H1 (cell line): ENCODE measurements around the gene SSUH2. TPM values are rescaled to one million over a fixed set of nuclear protein-coding genes. Genes with fewer than 3 reads are reported as not detected.

ENCODE experiments used
- CTCF ChIA-PET: fragments of 300-600 bp; sonication (Branson Sonifier 250); formaldehyde crosslinking; loops from one replicate; lab custom pipeline; 2021; ENCODE audit not compliant: partially characterized antibody; lab: Charles Lee
- POLR2A ChIA-PET: fragments of 300-600 bp; sonication (Branson Sonifier 250); formaldehyde crosslinking; loops from one replicate; lab custom pipeline; 2021; ENCODE audit warnings: inconsistent platforms; ENCODE audit not compliant: partially characterized antibody; lab: Charles Lee
- DNase-seq, 2 experiments: peaks; one replicate each; pipeline versions ENCODE4 v3.0.0 to v3.0.0-alpha.2; 2010 to 2022; ENCODE audit warnings: low spot score in 2 of 2, low read depth in 1 of 2, mixed read lengths in 1 of 2
- FAIRE-seq: peaks from 2 replicates; lab custom pipeline; 2011; peaks lifted over from hg19 to GRCh38; lab: Jason Lieb, UNC
- H2AFZ ChIP-seq: 2 replicates; pipeline ENCODE4 v1.8.1; 2012; ENCODE audit warnings: low read length, inconsistent platforms
- H2AK5ac ChIP-seq: 2 replicates; pipeline ENCODE4 v1.6.1; 2013; ENCODE audit warnings: low read depth, low read length
- H2BK120ac ChIP-seq: replicated peaks from 2 replicates; pipeline ENCODE3; 2013; ENCODE audit warnings: low read depth, low read length, inconsistent platforms
- H2BK12ac ChIP-seq: 2 replicates; pipeline ENCODE4 v1.6.1; 2013; ENCODE audit warnings: low read depth, low read length
- H2BK15ac ChIP-seq: 2 replicates; pipeline ENCODE4 v1.6.1; 2013; ENCODE audit warnings: low read length
- H2BK20ac ChIP-seq: 2 replicates; pipeline ENCODE4 v1.6.1; 2013; ENCODE audit warnings: low read length
- H2BK5ac ChIP-seq: 2 replicates; pipeline ENCODE4 v1.6.1; 2013; ENCODE audit warnings: low read depth, low read length
- H3K14ac ChIP-seq: 2 replicates; pipeline ENCODE4 v1.6.1; 2013; ENCODE audit warnings: inconsistent platforms; ENCODE audit not compliant: insufficient read length
- H3K18ac ChIP-seq: 2 replicates; pipeline ENCODE4 v1.6.1; 2013; ENCODE audit warnings: low read length; ENCODE audit errors: extremely low read depth
- H3K23ac ChIP-seq: 2 replicates; pipeline ENCODE4 v1.6.1; 2013; ENCODE audit warnings: inconsistent platforms; ENCODE audit not compliant: insufficient read length
- H3K23me2 ChIP-seq: 2 replicates; pipeline ENCODE4 v1.6.1; 2013; ENCODE audit warnings: low read depth, low read length
- H3K27ac ChIP-seq: 2 replicates; pipeline ENCODE4 v1.6.1; 2011; ENCODE audit warnings: low read depth, low read length, inconsistent platforms
- H3K27me3 ChIP-seq, 4 experiments: replicated peaks in 1 of 4; 1 replicate in 1 of 4; 2 replicates in 3 of 4; pipeline versions ENCODE4 v1.6.1 to v1.8.1; 2011 to 2013; ENCODE audit warnings: low read length in 3 of 4, mild to moderate bottlenecking in 3 of 4, inconsistent platforms in 2 of 4, mixed read lengths in 2 of 4, moderate library complexity in 1 of 4; ENCODE audit not compliant: control insufficient read depth in 3 of 4, insufficient read depth in 3 of 4; ENCODE audit errors: extremely low read depth in 1 of 4
- H3K36me3 ChIP-seq, 4 experiments: 2 replicates each; pipeline versions ENCODE4 v1.6.1 to v1.8.1; 2011 to 2013; ENCODE audit warnings: mild to moderate bottlenecking in 4 of 4, low read length in 3 of 4, moderate library complexity in 2 of 4, control low read depth in 1 of 4, inconsistent platforms in 1 of 4; ENCODE audit not compliant: insufficient read depth in 4 of 4, control insufficient read depth in 2 of 4
- H3K4ac ChIP-seq: replicated peaks from 2 replicates; pipeline ENCODE3; 2013; ENCODE audit warnings: low read length, low read depth, mixed read lengths, inconsistent platforms; ENCODE audit not compliant: insufficient read length
- H3K4me1 ChIP-seq, 4 experiments: replicated peaks in 1 of 4; 1 replicate in 1 of 4; 2 replicates in 3 of 4; pipeline versions ENCODE4 v1.6.1 to v1.8.1; 2011 to 2013; ENCODE audit warnings: low read length in 3 of 4, inconsistent platforms in 2 of 4, mixed read lengths in 1 of 4; ENCODE audit not compliant: insufficient read depth in 4 of 4, control insufficient read depth in 3 of 4
- H3K4me2 ChIP-seq, 2 experiments: 2 replicates each; pipeline versions ENCODE4 v1.6.1 to v1.8.1; 2011 to 2013; ENCODE audit warnings: low read depth in 2 of 2, low read length in 2 of 2, control low read depth in 1 of 2, inconsistent platforms in 1 of 2, mild to moderate bottlenecking in 1 of 2; ENCODE audit not compliant: insufficient read depth in 1 of 2
- H3K4me3 ChIP-seq, 4 experiments: fragments of 200-600, 300-600 bp in 1 of 4; sonication (generic), shearing (Covaris generic), sonication (Bioruptor Twin) in 1 of 4; 2 replicates each; pipeline versions ENCODE4 v1.5.1 to v1.8.1; 2011 to 2016; ENCODE audit warnings: low read length in 4 of 4, low read depth in 3 of 4, control low read depth in 2 of 4, inconsistent platforms in 2 of 4, mild to moderate bottlenecking in 2 of 4, mixed read lengths in 1 of 4, moderate library complexity in 1 of 4; ENCODE audit not compliant: insufficient read depth in 2 of 4; ENCODE audit errors: extremely low read depth in 1 of 4
- H3K56ac ChIP-seq: replicated peaks from 2 replicates; pipeline ENCODE3; 2013; ENCODE audit warnings: low read depth, mild to moderate bottlenecking, mixed read lengths, low read length, inconsistent platforms; ENCODE audit not compliant: insufficient read length
- H3K79me1 ChIP-seq: 2 replicates; pipeline ENCODE4 v1.6.1; 2013; ENCODE audit warnings: low read depth, low read length, control low read depth
- H3K79me2 ChIP-seq, 2 experiments: 2 replicates each; pipeline versions ENCODE4 v1.6.1 to v1.8.1; 2012 to 2013; ENCODE audit warnings: low read length in 2 of 2, mild to moderate bottlenecking in 2 of 2, inconsistent platforms in 1 of 2; ENCODE audit not compliant: insufficient read depth in 2 of 2, control insufficient read depth in 1 of 2
- H3K9ac ChIP-seq, 4 experiments: replicated peaks in 1 of 4; 1 replicate in 1 of 4; 2 replicates in 3 of 4; pipeline versions ENCODE4 v1.6.1 to v1.8.1; 2011 to 2013; ENCODE audit warnings: low read depth in 3 of 4, low read length in 3 of 4, control low read depth in 2 of 4, mild to moderate bottlenecking in 2 of 4, moderate library complexity in 2 of 4, inconsistent platforms in 1 of 4; ENCODE audit errors: extremely low read depth in 1 of 4
- H3K9me3 ChIP-seq, 2 experiments: 2 replicates each; pipeline versions ENCODE4 v1.6.1 to v1.8.1; 2012 to 2013; ENCODE audit warnings: mild to moderate bottlenecking in 2 of 2, moderate library complexity in 2 of 2, control low read depth in 1 of 2, inconsistent platforms in 1 of 2, low read depth in 1 of 2, low read length in 1 of 2, mixed read lengths in 1 of 2; ENCODE audit not compliant: insufficient read depth in 2 of 2
- H4K20me1 ChIP-seq, 2 experiments: replicated peaks in 1 of 2; 2 replicates each; pipeline versions ENCODE3 to v1.8.1; 2011 to 2013; ENCODE audit warnings: inconsistent platforms in 2 of 2, low read length in 2 of 2, mild to moderate bottlenecking in 1 of 2; ENCODE audit not compliant: insufficient read depth in 2 of 2, control insufficient read depth in 1 of 2
- H4K5ac ChIP-seq: 2 replicates; pipeline ENCODE4 v1.6.1; 2013; ENCODE audit warnings: low read length, low read depth, mixed read lengths, inconsistent platforms; ENCODE audit not compliant: insufficient read length
- H4K8ac ChIP-seq: 2 replicates; pipeline ENCODE4 v1.8.0; 2013; ENCODE audit warnings: mild to moderate bottlenecking, moderate library complexity, low read length, inconsistent platforms; ENCODE audit not compliant: insufficient read depth; ENCODE audit errors: extremely low read depth
- H4K91ac ChIP-seq: replicated peaks from 2 replicates; pipeline ENCODE3; 2013; ENCODE audit warnings: low read length, mixed read lengths, inconsistent platforms; ENCODE audit not compliant: insufficient read length
- ATF3 ChIP-seq: IDR thresholded peaks from 2 replicates; pipeline ENCODE4 v1.6.1; 2011; ENCODE audit warnings: low read depth, mild to moderate bottlenecking, low read length; ENCODE audit not compliant: insufficient read depth
- CBX5 ChIP-seq: fragments of 300-800, 300-1000 bp; sonication (generic); IDR thresholded peaks from 2 replicates; pipeline ENCODE4 v1.7.1; 2016; ENCODE audit warnings: antibody characterized with exemption, low read length, low read depth
- EP300 ChIP-seq, 2 experiments: IDR thresholded peaks; 1 replicate in 1 of 2; 2 replicates in 1 of 2; pipeline ENCODE4 v1.6.1; 2011 to 2012; ENCODE audit warnings: low read depth in 2 of 2, low read length in 2 of 2, mild to moderate bottlenecking in 2 of 2, borderline replicate concordance in 1 of 2, inconsistent platforms in 1 of 2, moderate library complexity in 1 of 2
- KDM4A ChIP-seq: IDR thresholded peaks from one replicate; pipeline ENCODE4 v1.7.1; 2012; ENCODE audit warnings: low read depth, mild to moderate bottlenecking, moderate library complexity, low read length, inconsistent platforms; ENCODE audit not compliant: severe bottlenecking
- MAFK ChIP-seq: IDR thresholded peaks from 2 replicates; pipeline ENCODE4 v1.6.1; 2012; ENCODE audit warnings: low read depth, mild to moderate bottlenecking, improper control_type of control experiment, low read length
- SIRT6 ChIP-seq: IDR thresholded peaks from one replicate; pipeline ENCODE4 v1.7.1; 2012; ENCODE audit warnings: low read length, inconsistent platforms
- WGBS, 2 experiments: shearing (Covaris generic) in 1 of 2; methylation state at CpG; one replicate each; pipeline versions ENCODE4 v1.1.6 to v1.1.7; 2013 to 2015; ENCODE audit warnings: low lambda C conversion rate in 2 of 2, mixed read lengths in 2 of 2, inconsistent platforms in 1 of 2, low coverage in 1 of 2, missing lambda C conversion rate in 1 of 2; ENCODE audit not compliant: insufficient replicate concordance in 2 of 2, insufficient coverage in 1 of 2, insufficient read length in 1 of 2; ENCODE audit errors: extremely low coverage in 1 of 2, missing lambda C conversion rate in 1 of 2; 5-methylcytosine and 5-hydroxymethylcytosine counted together
- polyA plus RNA-seq, 7 experiments: library from polyadenylated mRNA; depleted of rRNA in 3 of 7; stranded (reverse) in 5 of 7; unstranded in 2 of 7; fragments of >200 nt in 5 of 7; fragments of 200-250 nt in 2 of 7; gene quantifications; 1 replicate in 5 of 7; 2 replicates in 1 of 7; 4 replicates in 1 of 7; pipeline versions ENCODE4 v1.2.1 to v1.2.3, GENCODE V29; 2011 to 2013; ENCODE audit warnings: missing spikeins in 2 of 7, mixed read lengths in 2 of 7
- total RNA-seq: library from RNA; stranded (reverse); fragmentation: NEBNext Ultra II Directional; extraction: Animal tissue kit (Norgen Biotek cat#: 25700); gene quantifications from 2 replicates; pipeline ENCODE4 v1.2.1, GENCODE V29; 2021
- TF ChIP-seq, protein P1 (sequence below): IDR thresholded peaks from 2 replicates; pipeline ENCODE4 v1.6.1; 2011; ENCODE audit warnings: low read length, improper control_type of control experiment

SSUH2 gene
- total and polyA plus RNA-seq, 2 of the 8 experiments (the other 6 are each of a cell fraction or from before 2014, with no cell fraction given): 0.62 to 0.69 TPM

- no peak overlapping the region for H3K4ac ChIP-seq
- no peak overlapping the region for H2BK20ac ChIP-seq
- H3K23me2 ChIP-seq: no peaks in the 10 kb centered on the region
- H3K27ac ChIP-seq: no peak overlapping the region
- no peaks in the 10 kb centered on the region for H3K36me3 ChIP-seq
- H4K91ac ChIP-seq: no peak overlapping the region
- WGBS, 2 experiments: 91% methylated on average over 5 of the region's 5 CpGs; no CpG with 5 or more reads in 1 of the 2 experiments
- H3K4me3 ChIP-seq: no peak overlapping the region
- no peaks in the 10 kb centered on the region for H3K9me3 ChIP-seq
- H3K4me1 ChIP-seq: no peaks in the 10 kb centered on the region
- no peaks in the 10 kb centered on the region for H3K27me3 ChIP-seq
- TF ChIP-seq MAFK (no peak), EP300 (IDR thresholded peaks at IDR 0.05; ENCODE audit: borderline replicate concordance in 1 of 2, low read depth in 2 of 2, low read length in 2 of 2) (no peak), ATF3 (no peak), KDM4A (no peak), CBX5 (no peak), SIRT6 (no peak)
- TF ChIP-seq, protein P1, sequence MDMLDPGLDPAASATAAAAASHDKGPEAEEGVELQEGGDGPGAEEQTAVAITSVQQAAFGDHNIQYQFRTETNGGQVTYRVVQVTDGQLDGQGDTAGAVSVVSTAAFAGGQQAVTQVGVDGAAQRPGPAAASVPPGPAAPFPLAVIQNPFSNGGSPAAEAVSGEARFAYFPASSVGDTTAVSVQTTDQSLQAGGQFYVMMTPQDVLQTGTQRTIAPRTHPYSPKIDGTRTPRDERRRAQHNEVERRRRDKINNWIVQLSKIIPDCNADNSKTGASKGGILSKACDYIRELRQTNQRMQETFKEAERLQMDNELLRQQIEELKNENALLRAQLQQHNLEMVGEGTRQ: no peak
- H2BK12ac ChIP-seq: no peak overlapping the region
- H2BK120ac ChIP-seq: no peak overlapping the region
- H2AFZ ChIP-seq: no peak overlapping the region
- FAIRE-seq: no peak
- H2AK5ac ChIP-seq: no peak overlapping the region
- no peak overlapping the region for H4K5ac ChIP-seq
- H2BK5ac ChIP-seq: no peak overlapping the region
- ChIA-PET CTCF (no interaction called here), POLR2A (no interaction called here)
- no peak overlapping the region for H3K9ac ChIP-seq
- no peak overlapping the region for H3K56ac ChIP-seq
- H4K8ac ChIP-seq: no peak overlapping the region
- no peaks in the 10 kb centered on the region for H3K79me2 ChIP-seq
- no peaks in the 10 kb centered on the region for H3K79me1 ChIP-seq
- H3K4me2 ChIP-seq: no peak overlapping the region
- no peaks in the 10 kb centered on the region for H4K20me1 ChIP-seq
- H3K14ac ChIP-seq: no peak overlapping the region
- H3K23ac ChIP-seq: no peak overlapping the region
- no peak overlapping the region for H2BK15ac ChIP-seq
- no peak overlapping the region for H3K18ac ChIP-seq
- no peak for DNase-seq
These were observed 64.7 kb downstream of the SSUH2 start for GRCh38 chr3:8579943-8580342.
